KMS-11 (cell line): ENCODE measurements around the gene ST8SIA2.

Experiments
- H2AFZ ChIP-seq: fragments of 200-600 bp; sonication (generic); 2 replicates; pipeline ENCODE4 v1.6.1; 2016; ENCODE audit warnings: antibody characterized with exemption, mixed run types, low read depth
- H3K27ac ChIP-seq: fragments of 200-600 bp; sonication (generic); 2 replicates; pipeline ENCODE4 v1.6.1; 2016; ENCODE audit warnings: mild to moderate bottlenecking, mixed run types
- H3K27me3 ChIP-seq: fragments of 200-600 bp; sonication (generic); 2 replicates; pipeline ENCODE4 v1.6.1; 2017; ENCODE audit warnings: mild to moderate bottlenecking, low read depth, mixed run types, moderate library complexity; ENCODE audit not compliant: insufficient read depth
- H3K36me3 ChIP-seq: fragments of 200-600 bp; sonication (generic); 2 replicates; pipeline ENCODE4 v1.6.1; 2017; ENCODE audit warnings: mild to moderate bottlenecking, mixed run types; ENCODE audit not compliant: insufficient read depth
- H3K4me1 ChIP-seq: fragments of 200-600 bp; sonication (generic); 2 replicates; pipeline ENCODE4 v1.6.1; 2016; ENCODE audit warnings: mild to moderate bottlenecking, low read depth, mixed run types; ENCODE audit not compliant: poor library complexity, severe bottlenecking
- H3K4me2 ChIP-seq: fragments of 200-600 bp; sonication (generic); 2 replicates; pipeline ENCODE4 v1.7.0; 2016; ENCODE audit warnings: mild to moderate bottlenecking, mixed run types
- H3K4me3 ChIP-seq: fragments of 200-600 bp; sonication (generic); IDR thresholded peaks from 2 replicates; pipeline ENCODE4 v1.6.1; 2017; ENCODE audit warnings: low read depth, low read length, mixed read lengths; ENCODE audit not compliant: insufficient read depth
- H3K79me2 ChIP-seq: fragments of 200-600 bp; sonication (generic); 2 replicates; pipeline ENCODE4 v1.6.1; 2016; ENCODE audit warnings: low read depth, mixed run types; ENCODE audit not compliant: insufficient read depth
- H3K9ac ChIP-seq: fragments of 200-600 bp; sonication (generic); 2 replicates; pipeline ENCODE4 v1.6.1; 2016; ENCODE audit warnings: mild to moderate bottlenecking, mixed run types
- H4K20me1 ChIP-seq: fragments of 200-600 bp; sonication (generic); 2 replicates; pipeline ENCODE4 v1.6.1; 2016; ENCODE audit warnings: mild to moderate bottlenecking, mixed run types; ENCODE audit not compliant: insufficient read depth
- CTCF ChIP-seq: fragments of 200-600 bp; sonication (generic); conservative IDR thresholded peaks from 2 replicates; pipeline ENCODE4 v1.6.1; 2017; ENCODE audit warnings: low read depth, mild to moderate bottlenecking, antibody characterized with exemption, low read length, moderate library complexity, mixed read lengths

The ST8SIA2 gene

GRCh38 chr15:92510163-92510882 is 116.6 kb downstream of the ST8SIA2 start:
- Histone ChIP-seq H3K4me2 (no peak overlapping the region), H4K20me1 (no peaks in the 10 kb centered on the region), H3K4me3 (no peak overlapping the region), H3K27ac (no peak overlapping the region), H3K9ac (no peak overlapping the region), H3K27me3 (no peaks in the 10 kb centered on the region), H2AFZ (no peak overlapping the region), H3K36me3 (no peaks in the 10 kb centered on the region), H3K4me1 (no peaks in the 10 kb centered on the region), H3K79me2 (no peaks in the 10 kb centered on the region)
- TF ChIP-seq CTCF: no peak
